Liver (tissue), 3 donors: ENCODE measurements around the gene RUNX1.

ENCODE experiments used
- CTCF ChIP-seq: fragments of 150-350 bp; IDR thresholded peaks from 2 replicates; pipeline ENCODE4 v1.5.1; 2017; ENCODE audit warnings: improper control_type of control experiment, low read depth, low read length; ENCODE audit not compliant: missing input control
- GABPA ChIP-seq, 2 donors: IDR thresholded peaks in 1 of 2; conservative IDR thresholded peaks in 1 of 2; 2 replicates each; pipeline ENCODE4 v1.6.1; 2016; ENCODE audit warnings: antibody characterized with exemption in 2 of 2, mild to moderate bottlenecking in 1 of 2, moderate library complexity in 1 of 2
- HNF4A ChIP-seq, 2 donors: conservative IDR thresholded peaks; 2 replicates each; pipeline ENCODE4 v1.6.1; 2016; ENCODE audit warnings: antibody characterized with exemption in 2 of 2, mild to moderate bottlenecking in 2 of 2
- JUND ChIP-seq, 2 donors: IDR thresholded peaks; 2 replicates each; pipeline ENCODE4 v1.6.1; 2016; ENCODE audit warnings: antibody characterized with exemption in 2 of 2
- MAX ChIP-seq: IDR thresholded peaks from 2 replicates; pipeline ENCODE4 v1.6.1; 2016; ENCODE audit warnings: antibody characterized with exemption
- NR2F2 ChIP-seq: IDR thresholded peaks from 2 replicates; pipeline ENCODE4 v1.6.1; 2016; ENCODE audit warnings: antibody characterized with exemption
- RAD21 ChIP-seq, 2 donors: IDR thresholded peaks; 2 replicates each; pipeline ENCODE4 v1.6.1; 2016; ENCODE audit warnings: antibody characterized with exemption in 2 of 2, mild to moderate bottlenecking in 2 of 2
- SP1 ChIP-seq: IDR thresholded peaks from 2 replicates; pipeline ENCODE4 v1.6.1; 2018; ENCODE audit warnings: antibody characterized with exemption, mild to moderate bottlenecking
- TAF1 ChIP-seq: conservative IDR thresholded peaks from 2 replicates; pipeline ENCODE4 v1.6.1; 2016; ENCODE audit warnings: antibody characterized with exemption, mild to moderate bottlenecking
- YY1 ChIP-seq: IDR thresholded peaks from 2 replicates; pipeline ENCODE4 v1.6.1; 2016; ENCODE audit warnings: antibody characterized with exemption, mild to moderate bottlenecking
- ZBTB33 ChIP-seq: IDR thresholded peaks from 2 replicates; pipeline ENCODE4 v1.6.1; 2016; ENCODE audit warnings: antibody characterized with exemption
- donor health status: healthy.
- donor health status: healthy.

DNA sequence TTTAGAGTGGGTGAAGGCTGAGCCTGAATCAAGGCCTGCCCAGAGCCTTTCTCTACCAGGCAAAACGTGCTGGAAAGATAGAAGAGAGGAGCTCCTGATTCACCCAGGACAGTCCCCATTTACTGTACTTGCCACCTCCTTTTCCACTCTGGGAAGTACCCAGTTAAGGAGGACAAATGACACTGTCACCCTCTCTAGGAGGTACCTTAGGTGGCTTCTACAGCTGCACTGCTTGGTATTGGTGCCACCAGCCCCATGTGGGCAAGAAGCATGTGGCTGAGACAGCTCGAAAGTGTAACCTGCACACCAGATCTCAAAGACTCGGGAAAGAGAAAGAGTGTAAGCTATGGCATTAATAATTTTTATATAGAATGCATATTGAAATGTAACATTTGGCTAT, 42.3 kb downstream of the RUNX1 start:
- TF ChIP-seq MAX (no peak), CTCF (no peak), YY1 (no peak), RAD21 (IDR thresholded peaks at IDR 0.05) (no peak), ZBTB33 (no peak), NR2F2 (no peak), TAF1 (no peak), JUND (IDR thresholded peaks at IDR 0.05) (no peak), SP1 (no peak), GABPA (IDR thresholded peaks at IDR 0.05 in 1 of 2, conservative IDR thresholded peaks at IDR 0.05 in 1 of 2) (no peak), HNF4A (conservative IDR thresholded peaks at IDR 0.05) (no peak)
